Esophagus muscularis mucosa (tissue), 3 donors: ENCODE results near the gene LCN1.

Experiments used
- CTCF ChIP-seq, 3 experiments: fragments of 200-600 bp in 2 of 3; fragments of 450-650 bp in 1 of 3; sonication (generic) in 2 of 3; IDR thresholded peaks; one replicate each; pipeline ENCODE4 v1.5.1; 2017 to 2019; ENCODE audit warnings: antibody characterized with exemption in 3 of 3, mild to moderate bottlenecking in 2 of 3, moderate library complexity in 1 of 3
- POLR2A ChIP-seq: fragments of 450-650 bp; IDR thresholded peaks from one replicate; pipeline ENCODE4 v1.6.1; 2017; ENCODE audit warnings: antibody characterized with exemption, moderate library complexity, mild to moderate bottlenecking, low read depth
- POLR2AphosphoS5 ChIP-seq, 2 donors: sonication (generic); formaldehyde crosslinking; IDR thresholded peaks; one replicate each; pipeline ENCODE4 v1.6.1; 2017; ENCODE audit warnings: antibody characterized with exemption in 2 of 2

- no peak for TF ChIP-seq CTCF (IDR thresholded peaks at IDR 0.05)
- TF ChIP-seq POLR2A: no peak
- no peak for TF ChIP-seq POLR2AphosphoS5 (IDR thresholded peaks at IDR 0.05)
Measured at GRCh38 chr9:135489188-135489906, 31.9 kb upstream of the LCN1 start.
